ENCODE measurements around the gene MYL7.

Gene MYL7

GRCh38 chr7:44149571-44150465, 8.7 kb upstream of the MYL7 start:
- no peak for DNase-seq

GRCh38 chr7:44148961-44149536, 7.9 kb upstream of the MYL7 start:
- DNase-seq: no peak

DNA sequence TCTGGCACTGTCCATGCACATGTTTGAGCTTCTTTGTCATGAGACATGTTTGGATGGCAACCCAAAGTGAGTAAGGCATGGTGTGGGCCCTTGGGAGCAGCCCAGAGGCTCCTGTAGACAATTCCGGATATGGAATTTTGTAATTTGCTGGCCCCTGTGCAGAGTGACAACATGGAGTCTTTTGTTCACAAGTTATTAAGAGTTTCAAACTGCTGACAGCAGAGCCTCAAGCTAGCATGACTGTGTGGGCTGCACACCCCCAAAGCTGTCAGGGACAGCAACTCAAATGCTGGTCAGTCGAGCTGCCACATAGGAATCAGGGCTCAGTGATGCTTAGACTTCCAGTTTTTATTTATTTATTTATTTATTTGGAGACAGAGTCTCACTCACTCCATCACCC, 7.0 kb upstream of the MYL7 start:
- no peak for DNase-seq

DNA sequence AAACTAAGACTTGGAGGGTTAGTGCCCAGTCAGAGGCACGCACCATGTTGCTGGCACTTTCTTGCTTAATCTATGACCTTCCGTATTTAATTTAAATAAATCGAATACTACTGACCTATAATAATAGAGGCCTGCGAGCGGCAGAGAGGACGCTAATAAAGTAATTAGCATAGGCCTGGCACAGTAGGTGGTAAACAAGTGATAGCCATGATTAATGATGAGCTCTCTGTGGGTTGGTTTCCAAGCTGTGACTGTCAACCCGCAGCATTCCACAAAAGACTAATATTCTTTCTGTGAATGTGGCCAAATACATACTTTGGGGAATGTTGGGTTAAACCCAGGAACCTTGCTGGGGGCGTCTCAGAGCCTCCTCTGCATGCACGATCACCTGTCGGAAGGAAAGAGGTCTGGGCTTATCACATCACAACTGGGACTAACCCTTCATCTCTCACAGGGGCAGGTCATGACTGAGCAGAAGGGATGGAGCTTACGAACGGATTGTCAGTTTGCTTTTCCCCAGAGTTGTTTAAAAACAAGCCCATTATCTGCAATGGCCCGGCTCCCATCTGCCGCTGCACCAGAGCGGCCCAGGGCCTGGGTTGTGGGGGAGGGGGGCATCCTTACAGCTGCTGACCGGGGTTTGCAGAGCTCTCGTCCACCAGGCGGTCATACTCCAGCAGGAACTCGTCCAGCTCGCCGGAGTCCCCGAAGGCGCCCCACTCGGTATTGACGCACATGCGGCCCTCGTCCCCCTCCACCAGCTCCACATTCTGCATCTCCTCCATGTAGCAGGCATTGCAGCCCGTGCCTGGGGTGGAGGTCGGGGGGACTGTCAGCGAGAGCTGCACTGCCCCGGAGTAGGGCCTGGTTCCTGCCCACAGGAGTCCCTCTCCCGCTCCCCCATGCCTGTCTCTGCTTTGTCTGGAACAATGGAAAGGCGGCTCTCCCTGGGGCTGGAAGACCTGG, 6.2 kb upstream of the MYL7 start:
- no peak for DNase-seq

DNA sequence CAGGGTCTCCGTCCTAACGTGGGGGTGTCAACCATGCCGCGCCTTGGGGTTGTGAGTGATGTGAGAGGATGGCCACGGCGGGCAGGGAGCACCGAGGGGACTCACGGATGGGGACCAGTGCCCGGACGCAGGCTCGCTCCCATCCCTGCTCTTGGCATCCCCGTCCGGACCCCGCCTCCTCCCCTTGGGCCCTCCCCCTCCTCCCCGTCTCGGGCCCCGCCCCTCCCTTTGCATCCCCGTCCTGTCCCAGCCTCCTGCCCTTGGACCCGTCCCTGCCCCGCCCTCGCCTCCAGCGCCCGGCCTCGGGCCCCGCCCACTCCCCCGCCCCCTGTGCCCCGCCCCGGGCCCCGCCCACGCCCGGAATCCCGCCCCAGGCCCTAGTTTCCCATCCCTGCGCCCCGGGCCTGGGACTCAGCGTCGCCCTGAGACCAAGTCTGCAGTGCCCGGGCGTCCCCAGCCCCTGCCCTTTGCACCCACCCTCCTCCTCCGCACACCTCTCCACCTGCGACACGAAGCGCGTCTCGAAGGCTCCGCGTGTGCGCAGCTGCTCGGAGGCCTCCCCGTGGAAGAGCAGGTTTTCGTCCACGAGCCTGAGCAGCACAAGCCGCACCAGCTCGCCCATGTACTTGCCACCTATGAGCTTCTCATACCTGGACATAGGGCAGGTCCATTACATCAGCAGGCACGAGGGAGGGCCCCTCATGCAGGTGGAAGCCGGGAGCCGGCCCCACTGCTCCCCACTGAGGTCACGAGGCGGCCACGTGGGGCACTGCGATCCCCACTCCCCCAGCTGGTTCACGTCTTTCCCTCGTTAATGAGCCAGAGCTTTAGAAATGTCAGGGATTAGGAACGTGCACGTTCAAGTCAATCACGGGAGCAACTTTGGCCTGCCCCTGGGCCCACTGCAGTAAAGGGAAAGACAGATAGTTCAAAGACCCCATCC, 5.1 kb upstream of the MYL7 start:
- DNase-seq: peak; percentile 63

GRCh38 chr7:44145479-44145968, 4.4 kb upstream of the MYL7 start:
- DNase-seq: peak; percentile 72

DNA sequence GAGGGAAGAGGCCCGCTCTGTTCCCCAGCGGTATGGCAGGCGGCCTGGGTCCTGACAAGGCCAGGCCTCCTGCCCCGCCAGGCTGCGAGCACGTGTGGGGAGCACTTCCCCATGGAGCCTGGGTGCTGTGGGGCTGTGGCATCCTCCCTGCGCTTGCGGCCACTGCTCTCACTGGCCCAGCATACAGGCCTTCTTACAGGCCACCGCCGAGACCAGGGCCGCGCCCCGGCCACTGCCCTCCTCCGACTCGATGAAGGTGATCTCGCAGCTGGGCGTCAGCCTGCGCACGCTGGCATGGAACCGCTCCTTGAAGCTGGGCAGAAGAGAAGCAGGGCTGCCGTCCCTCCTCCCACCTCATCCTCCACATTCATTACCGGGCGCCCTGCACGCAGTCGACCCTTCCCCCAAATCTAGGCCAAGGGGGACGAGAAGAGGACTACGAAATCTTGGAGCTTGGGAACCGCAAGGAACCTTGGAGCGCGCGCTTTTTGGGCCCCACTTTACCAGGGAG, 3.9 kb upstream of the MYL7 start:
- DNase-seq: no peak

DNA sequence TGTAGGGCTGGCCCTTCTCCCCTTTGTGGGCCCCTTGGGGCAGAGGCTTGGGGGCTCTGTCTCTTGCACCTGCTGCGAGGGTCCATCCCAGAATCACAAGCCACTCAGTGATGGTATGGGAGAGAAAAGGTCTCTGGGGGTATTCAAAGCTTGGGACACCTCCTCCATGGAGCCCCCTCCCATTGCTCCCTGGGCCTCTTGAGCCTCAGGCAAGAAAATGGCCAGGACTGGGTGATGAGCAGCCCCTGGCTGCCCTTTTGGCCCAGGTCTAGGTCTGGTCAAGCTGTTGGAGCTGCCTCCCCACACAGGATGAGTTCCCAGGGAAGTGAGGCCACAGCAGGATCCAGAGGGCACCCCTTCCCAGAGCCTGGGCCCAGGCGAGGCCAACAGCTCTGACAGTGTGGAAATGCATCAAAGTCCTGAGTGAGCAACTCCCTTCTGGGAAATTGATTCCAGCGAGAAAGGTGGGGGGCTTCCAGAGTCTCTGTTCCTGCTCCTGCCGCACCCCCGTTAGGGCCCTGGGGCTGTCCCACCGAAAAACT, 3.4 kb upstream of the MYL7 start:
- DNase-seq: no peak

GRCh38 chr7:44143646-44144250, 2.6 kb upstream of the MYL7 start:
- DNase-seq: no peak

- DNase-seq: no peak
Observed at GRCh38 chr7:44142028-44142427, 896 bp upstream of the MYL7 start.

DNA sequence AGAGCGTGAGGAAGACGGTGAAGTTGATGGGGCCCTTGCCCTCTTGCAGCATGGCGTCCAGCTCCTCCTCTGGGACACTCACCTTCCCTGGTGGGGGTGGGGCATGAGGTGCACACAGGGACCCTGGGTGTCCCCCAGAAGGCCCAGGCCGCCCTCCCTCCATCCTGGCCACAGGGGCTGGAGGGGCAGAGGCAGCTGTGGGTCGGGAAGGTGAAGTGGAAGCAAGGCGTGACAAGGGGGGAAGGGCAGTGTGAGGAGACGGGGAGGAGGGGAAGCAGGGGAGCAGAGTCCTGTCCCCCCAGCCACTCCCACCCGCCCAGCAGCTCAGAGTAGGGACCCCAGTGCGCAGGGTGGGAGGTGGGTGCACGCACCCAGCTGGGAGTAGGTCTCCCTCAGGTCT, 791 bp downstream of the MYL7 start:
- no peak for DNase-seq

- DNase-seq: no peak
Observed at GRCh38 chr7:44139311-44140010, 1.7 kb downstream of the MYL7 start.

DNA sequence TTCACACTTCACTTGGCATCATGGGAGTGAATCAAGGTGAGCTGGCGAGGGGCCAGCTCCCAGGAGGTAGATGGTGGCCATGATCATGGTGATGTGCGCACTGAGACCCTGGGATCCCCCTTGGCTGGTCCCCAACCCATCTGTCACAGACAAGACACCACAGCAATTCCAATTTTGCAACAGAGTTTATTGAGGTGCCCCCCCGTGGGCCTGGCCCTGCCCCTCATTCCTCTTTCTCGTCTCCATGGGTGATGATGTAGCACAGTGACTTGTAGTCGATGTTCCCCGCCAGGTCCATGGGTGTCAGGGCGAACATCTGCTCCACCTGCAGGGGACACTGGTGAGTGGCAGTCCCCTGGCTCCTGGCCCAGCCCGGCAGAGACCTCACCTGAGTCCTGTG, 2.4 kb downstream of the MYL7 start:
- DNase-seq: no peak

DNA sequence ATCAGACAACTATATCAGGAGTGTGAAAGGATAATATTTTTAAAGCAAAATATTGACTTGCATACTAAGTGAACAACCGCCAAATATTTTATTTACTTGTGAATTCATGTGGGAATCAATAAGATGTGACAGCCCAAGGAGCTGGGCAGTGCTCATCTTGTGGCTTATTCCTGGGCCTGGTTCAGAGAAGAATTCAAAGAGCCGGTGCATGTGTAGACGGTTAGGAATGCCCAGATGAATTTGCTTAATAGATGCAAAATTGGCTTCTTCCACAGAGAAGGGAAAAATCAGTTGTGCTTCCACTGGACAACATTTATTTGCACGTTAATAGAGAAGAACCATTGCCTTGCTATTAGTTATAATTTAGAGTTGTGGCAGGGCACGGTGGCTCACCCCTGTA, 4.4 kb downstream of the MYL7 start:
- no peak for DNase-seq

DNA sequence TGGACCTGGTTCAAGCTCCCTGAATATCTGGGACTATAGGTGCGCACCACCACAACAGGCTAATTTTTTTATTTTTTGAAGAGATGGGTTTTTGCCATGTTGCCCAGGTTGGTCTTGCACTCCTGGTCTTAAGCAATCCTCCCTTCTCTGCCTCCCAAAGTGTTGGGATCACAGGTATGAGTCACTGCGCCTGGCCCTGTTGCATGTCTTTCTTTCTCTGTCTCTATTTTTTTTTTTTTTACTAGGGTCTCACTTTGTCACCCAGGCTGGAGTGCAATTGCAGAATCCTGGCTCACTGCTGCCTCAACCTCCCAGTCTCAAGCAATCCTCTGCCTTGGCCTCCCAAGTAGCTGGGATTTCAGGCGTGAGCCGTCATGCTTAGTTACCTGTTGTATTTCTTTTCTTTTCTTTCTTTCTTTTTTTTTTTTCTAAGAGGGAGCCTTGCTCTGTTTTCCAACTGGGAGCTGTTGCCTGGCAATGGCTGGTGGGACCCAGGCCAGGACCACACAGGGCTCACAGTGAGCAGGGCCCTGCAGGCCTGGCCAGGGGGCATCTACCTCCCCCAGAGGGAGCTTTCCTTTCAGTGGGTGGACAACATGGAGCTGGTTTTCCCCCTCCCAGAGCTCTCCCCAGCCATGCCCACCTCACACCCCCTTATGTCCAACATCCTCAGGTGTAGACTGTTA, 6.0 kb downstream of the MYL7 start:
- no peak for DNase-seq

- DNase-seq: no peak
Observed at GRCh38 chr7:44133295-44133694, 7.8 kb downstream of the MYL7 start.

GRCh38 chr7:44132039-44132438, 9.1 kb downstream of the MYL7 start:
- DNase-seq: no peak

- DNase-seq: no peak
Observed at GRCh38 chr7:44131173-44132029, 9.7 kb downstream of the MYL7 start.
